GM18520 (cell line): ENCODE results near the gene GOLM1.

Source experiments
- ATAC-seq: cut with Tn5 transposase; IDR thresholded peaks from one replicate; pipeline ENCODE4 v1.9.1; 2021; ENCODE audit not compliant: unreplicated experiment

Gene GOLM1

DNA sequence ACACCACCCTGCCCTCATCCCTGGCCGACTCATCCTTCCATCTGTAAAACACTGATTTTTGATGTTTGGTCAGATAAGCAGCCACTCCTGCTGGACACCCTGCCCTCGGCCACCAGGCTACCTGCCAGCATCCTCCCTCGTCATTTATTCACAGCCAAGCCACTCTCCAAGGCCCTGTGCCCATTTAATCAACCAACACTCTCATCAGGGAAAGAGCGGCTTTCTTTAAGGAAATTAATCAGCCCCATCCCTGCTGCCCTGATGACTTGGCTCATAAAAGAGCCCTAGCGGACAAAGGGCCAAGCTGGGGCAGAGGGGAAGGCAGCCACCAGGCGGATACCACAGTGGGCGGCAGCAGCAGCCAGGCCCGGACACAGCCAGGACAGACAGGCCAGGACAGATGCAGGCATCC is 52.4 kb downstream of the GOLM1 start:
- no peak for ATAC-seq

DNA sequence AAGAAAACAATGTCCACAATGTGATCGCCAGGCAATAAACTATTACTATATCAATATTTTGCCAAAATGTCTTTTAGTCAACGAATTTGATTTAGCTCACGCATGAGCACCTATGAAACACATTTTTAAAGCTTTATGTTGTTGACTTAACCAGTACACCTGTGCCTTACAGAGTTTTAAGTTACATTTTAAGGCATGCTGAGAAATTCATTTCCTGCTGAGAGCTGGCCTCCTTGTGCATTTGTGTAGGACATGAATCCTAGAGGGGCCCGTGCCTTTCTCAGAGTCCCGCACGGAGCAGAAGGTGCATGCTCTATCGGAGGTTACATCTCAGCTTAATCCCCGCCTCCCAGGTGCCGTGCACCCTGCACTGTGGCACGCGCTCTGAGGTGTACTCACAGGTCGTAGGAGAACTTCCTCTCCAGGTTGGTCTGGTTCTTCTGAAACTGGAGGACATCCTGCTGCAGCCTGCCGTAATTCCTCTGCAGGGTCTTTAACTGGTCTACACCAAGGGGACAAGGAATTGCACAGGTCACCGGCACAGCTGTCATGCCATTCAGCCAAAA is 53.2 kb downstream of the GOLM1 start:
- ATAC-seq: no peak

DNA sequence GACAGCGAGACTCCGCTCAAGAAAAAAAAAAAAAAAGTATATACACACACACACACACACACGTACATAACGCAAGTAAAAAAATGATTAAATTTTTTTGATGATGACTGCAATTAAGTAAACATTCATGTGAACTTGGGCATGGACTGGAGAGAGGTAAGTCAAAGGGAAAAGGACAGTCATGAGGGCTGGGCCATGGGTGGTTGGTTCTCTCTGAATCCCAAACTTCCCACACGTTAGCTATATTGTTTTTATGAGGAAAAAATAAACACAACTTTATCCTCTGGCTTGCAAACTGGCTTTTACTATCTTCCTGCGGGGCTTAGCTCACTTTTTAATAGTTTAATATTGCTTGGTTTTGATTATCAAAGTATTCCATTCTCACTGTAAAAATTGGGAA is 53.7 kb downstream of the GOLM1 start:
- no peak for ATAC-seq

DNA sequence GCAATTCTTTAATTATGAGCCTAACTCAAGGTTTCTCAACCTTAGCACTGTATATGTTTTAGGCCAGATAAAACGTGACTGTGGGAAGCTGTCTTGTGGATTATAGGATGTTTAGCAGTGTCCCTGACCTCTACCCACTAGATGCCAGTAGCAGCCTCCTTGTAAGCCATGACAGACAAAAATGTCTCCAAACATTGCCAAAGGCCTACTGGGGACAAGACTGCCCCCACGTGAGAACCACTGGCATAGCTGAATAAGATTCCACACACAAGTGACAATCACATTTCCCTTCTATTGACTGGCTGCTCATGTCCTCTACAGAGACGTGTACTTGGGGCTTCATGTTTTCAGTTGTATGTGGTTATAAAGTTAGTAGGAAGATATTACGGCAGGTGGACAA is 55.4 kb downstream of the GOLM1 start:
- ATAC-seq: no peak

DNA sequence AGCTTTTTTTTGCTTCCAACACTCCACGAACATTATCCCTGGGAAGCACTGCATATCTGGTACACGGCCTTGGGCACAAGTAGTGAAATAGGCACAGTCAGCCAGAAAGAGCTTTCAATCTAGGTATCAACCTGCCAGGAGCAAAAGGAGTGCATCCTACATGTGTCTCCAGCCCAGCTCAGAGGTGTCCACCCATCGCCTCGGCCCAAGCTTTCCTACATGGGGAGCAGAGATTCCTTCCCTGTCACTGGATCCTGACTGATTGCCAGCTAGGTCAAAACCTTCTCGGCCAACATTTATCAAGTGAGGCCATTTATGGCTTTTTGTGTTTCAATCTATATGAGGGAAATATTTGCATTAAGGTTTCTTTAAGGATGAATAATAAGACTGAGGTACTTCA is 55.8 kb downstream of the GOLM1 start:
- ATAC-seq: no peak

DNA sequence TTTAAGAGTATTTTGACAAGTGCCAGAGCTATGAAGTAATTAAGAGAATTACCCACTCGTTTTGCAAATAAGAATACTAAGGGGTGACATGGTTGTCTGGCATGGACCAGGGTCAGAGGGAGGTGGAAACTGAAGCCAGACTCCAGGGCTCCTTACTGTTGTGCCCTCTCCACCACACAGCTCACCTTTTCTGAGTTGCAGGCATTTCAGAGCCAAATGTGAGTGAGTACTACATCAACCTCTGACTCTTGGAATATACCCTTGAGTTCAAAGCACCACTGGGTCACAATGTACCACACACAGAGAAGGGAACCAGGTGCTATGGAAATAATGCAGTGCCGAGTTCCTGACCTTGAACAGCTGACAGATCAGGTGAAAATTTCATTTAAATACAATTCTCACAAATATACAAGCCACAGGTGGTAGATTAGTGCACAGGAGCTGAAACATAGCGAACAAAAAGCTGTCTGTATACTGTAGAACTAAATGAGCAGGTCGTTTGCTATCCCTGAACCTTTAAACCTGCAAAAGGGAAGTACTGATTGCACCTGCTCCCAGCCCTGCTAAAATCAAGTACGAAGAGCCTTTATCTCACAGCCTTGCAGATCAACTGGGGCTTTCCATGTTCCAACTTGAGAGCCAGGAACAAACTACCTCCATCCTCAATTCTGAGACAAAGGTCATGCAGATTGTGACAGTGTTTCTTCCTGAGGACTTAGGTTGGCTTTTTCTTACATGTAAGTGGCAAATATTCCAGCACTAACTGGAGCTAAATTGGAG is 57.0 kb downstream of the GOLM1 start:
- ATAC-seq: no peak

DNA sequence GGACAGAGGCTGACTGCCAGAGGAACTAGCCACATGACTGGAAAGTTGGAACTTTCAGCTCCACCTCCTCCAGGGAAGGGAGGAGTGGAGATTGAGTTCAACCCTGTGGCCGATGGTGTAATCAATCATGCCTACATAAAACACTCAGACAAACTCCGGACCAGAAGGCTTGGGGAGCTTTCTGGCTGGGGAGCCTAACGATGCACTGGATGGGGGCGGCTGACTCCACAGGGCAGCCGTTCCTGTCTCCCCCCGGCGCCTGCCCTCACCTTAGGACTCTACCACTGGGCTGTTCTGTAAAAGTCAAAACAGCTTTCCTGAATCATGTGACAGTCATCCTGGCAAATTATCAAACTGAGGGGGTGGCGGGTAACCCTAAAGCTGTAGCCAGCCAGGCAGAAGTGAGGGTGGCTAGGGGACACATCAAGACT is 58.0 kb downstream of the GOLM1 start:
- no peak for ATAC-seq

DNA sequence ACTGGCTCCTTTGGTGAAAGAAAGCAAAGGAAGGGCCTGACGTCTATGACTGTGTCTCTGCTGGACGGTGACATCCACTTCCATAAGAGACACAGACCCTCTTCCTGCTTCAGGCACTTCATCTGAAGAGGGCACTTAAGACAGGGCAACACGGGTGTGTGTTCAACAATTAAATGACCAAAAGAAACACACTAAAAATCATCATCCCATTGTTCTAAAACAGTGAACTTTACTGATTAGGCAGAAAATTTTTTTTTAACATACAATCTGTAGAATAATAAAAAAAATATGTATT is 58.5 kb downstream of the GOLM1 start:
- ATAC-seq: no peak

DNA sequence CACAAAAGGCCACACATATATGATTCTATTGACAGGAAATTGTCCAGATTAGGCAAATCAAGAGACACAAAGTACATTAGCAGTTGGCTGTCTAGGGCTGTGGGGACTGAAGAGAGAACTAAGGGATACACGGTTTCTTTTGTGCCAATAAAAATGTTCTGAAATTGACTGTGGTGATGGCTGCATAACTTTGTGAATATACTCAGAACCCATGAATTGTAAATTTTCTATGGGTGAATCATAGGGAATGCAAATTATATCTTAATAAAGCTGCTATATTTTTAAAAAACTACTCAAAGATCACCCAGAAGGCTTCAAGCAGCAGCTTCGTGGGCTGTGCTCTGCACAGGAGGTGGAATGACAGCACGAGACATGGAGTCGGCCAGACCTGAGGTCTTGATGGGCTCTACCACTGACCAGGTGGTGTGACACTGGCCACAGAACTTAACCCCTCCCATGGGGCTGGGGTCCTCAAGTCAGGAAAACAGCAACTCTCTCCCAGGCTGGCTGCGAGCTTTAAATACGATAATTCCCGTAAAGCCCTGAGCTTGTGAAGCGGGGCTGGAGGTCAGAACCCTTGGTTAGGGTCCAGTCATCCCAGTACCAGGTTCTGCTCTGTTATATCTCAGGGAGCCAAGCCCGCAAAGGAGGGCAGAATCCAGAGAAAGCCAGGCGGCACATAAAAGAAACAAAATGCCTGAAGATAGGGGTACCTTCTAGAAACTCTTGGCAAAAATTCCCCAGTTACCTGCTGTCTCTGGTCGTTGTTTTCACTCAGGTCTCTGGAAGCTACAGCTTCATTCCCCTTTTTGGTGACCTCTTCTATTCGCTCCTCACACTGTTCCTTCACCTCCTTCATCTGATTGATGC is 59.1 kb downstream of the GOLM1 start:
- ATAC-seq: no peak

DNA sequence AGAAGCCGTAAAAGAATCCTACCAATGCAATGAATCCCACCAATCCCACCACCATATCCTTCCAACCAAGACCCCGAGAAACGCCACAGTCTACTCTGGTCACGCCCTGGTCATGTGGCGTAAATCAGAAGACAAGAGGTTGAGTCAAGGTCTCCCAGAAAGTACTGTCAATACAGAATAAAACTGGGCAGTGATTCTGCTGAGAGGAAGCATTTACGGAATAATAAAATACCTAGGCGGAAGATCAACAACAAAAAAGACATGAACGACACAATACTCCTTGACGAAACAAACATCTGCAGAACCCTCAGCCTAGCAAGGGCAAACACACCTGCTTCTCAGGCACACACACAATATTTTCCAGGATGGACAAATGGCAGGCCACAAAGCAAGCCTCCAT is 62.8 kb downstream of the GOLM1 start:
- no peak for ATAC-seq

DNA sequence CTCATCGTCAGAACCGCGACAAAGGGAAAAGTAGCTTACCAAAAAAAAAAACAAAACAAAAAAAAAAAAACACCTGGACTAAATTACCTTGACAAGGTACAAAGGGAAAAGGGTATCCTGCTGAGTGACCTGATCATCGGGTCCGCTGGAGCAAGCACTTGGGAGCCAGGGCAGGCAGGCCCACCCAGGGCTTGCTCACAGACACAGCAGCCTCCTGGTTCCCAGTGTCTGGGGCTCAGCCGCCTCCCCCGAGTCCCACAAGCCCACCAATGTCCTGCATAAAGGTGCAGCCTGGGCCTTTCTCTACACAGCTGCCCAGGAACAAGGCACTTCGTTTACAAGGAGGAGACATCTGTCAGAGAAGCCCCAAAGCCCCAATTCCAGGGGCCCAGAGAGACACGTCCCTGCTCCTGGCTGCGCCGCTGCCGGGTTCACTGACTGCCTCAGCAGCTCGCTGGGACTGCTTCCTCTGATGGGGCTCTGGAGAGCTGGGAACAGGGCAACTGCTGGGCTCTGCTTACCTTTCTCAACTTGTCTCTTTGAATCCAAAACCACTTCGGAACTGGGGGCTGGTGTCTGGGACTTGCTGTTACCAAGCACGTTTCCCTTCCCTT is 63.4 kb downstream of the GOLM1 start:
- ATAC-seq: no peak

DNA sequence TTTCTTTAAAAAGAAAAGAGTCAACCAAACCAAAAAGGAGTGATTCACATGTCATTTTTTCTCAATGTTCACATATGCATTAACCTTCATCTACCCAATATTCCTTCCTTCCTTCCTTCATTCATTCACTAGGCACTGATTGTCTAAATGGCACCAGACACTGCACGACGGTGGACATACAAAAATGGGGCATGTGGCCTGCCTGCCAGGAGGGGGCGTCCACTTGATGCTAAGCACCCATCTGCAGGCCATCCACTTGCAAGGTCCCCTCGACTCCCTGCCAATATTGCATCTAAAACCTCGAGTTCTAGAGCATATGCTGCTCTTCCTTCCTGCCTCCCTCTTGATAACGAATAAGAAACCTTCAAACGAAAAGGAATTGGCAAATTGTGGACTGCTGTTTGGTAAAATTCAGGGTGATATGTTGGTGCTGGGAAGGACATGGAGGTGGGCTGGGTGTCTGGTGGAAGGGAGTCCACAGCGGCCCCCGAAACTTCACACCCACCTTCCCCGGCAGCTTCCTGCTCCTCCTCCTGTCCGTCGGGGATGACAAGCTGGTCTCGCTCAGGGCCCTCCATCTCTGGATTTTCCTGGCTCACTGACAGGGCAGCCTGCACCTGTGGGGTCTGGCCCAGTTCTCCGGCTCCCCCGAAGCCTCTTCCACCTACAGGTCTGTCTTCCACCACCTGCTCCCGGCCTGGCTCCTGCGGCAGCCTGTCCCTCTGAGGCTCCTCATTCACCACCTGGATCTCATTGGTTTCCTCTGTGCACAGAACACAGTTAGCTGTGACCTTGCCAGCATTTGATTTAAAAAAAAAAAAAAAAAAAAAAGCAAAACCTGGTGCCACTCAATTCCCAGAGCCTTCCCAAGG is 64.3 kb downstream of the GOLM1 start:
- ATAC-seq: no peak

DNA sequence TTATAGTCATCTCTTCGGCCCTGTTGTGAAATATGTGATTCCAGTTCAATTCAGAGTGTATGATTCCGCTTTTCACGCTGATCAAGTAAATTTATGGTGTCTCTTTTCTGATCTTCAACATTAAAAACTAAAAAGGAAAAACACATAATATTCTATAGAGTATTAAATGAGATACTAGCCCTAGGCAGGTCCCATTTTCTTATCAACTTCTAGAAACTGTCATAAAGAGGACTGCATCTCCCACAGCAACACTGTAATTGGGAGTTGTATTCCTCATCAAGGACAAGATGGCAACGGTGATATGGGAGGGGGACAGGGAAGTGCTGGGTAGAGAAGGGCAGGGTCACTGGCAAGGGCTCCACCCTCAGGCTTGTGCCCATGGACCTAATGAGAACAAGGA is 71.6 kb downstream of the GOLM1 start:
- ATAC-seq: no peak

DNA sequence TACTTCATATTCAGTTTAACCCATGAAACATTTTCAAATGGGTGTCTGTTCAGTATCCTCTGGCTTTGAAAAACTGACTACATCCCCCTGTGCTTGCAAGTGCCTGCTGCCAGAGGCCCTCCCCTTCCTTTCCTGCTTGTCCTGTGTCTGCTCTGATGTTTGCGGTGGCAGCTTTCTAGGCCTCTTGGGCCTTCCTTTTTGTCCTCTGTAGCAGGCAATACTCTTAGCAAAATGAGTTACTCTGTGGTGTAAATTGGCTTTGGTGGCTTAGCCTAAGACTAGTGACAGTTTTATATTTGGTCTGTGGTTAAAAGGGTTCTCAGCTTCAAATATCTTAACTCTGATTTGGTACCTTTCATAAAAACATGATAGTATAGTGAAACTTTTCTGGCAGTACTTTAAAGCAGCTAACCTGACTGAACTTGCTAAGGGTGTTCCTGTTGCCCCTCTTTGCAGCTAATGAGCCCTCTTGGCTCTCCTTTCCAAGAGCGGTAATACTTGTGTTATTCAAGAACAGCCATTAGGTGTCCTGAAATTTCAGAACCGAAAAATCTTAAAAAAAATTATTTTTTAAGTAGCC is 76.6 kb downstream of the GOLM1 start:
- no peak for ATAC-seq

DNA sequence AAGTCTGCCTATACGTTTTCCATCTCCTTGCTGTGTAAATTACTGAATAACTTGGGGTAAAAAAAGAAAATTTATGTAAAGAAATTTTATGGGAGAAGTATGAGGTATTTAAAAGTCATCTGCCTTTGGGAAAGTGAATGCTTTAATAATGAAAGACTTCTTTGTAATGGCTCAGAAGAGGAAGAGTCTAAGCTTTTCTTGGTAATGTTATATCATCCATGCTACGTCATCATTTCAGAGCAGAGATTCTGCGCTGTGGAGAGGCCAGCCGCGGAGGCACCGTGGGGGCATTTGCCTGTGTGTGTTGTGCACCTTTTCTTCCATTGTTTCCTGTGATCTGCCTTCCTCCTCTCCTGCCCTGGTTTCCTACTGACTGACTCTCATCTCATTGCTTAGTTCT is 78.2 kb downstream of the GOLM1 start:
- no peak for ATAC-seq

DNA sequence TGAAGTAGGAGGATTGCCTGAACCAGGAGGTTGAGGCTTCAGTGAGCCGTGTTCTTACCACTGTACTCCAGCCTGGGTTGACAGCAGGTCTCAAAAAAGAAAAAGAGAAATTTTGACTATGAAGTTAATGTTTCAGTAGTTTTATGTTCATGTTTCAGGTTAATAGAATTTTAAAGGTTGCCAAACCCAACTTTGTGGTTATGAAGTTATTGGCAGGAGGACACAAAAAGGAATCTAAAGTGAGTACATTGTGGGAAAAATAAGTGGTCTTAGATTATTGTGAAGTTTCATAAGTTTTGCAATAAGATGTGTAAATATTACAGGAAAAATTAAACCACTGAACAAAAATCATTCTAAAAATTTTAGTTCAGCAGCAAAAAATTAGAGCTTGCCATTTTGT is 78.6 kb downstream of the GOLM1 start:
- no peak for ATAC-seq

DNA sequence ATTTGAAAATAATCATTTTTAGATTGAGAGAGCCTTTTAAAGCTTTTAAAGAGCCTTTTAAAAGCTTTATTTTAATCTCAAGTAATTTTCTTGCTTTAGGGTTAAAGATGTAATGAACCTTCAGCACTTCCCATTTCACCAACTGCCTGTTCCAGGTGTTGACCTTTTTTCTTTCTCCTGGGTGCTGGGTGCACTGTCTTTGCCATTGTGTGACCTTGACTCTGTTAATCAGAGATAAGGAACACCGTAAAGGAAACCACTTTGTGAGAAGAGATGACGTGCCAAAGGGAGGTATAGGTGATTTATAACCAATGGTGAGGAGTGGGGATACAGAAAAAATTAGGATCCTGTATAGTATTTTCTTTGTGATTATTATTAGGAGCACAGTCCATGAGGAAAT is 90.2 kb downstream of the GOLM1 start:
- ATAC-seq: no peak

DNA sequence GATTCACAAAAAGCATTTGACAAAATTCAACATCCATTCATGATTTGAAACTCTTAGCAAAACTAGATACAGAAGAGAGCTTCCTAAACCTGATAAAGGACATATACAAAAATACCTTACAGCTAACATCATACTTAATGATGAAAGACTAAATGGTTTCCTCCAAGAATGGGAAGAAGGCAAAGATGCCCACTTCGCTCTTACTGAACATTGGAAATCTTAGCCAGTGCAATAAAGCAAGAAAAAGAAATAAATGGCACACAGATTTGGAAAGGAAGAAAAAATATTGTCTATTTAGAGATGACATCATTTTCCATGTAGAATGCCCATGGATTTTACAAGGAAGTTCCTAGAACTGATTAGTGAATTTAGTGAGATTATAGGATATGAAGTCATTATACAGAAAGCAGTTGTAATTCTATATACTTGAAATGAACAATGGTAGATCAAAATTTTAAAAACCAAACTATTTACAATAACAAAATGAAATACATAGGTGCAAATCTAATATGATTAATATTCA is 94.0 kb downstream of the GOLM1 start:
- ATAC-seq: no peak

DNA sequence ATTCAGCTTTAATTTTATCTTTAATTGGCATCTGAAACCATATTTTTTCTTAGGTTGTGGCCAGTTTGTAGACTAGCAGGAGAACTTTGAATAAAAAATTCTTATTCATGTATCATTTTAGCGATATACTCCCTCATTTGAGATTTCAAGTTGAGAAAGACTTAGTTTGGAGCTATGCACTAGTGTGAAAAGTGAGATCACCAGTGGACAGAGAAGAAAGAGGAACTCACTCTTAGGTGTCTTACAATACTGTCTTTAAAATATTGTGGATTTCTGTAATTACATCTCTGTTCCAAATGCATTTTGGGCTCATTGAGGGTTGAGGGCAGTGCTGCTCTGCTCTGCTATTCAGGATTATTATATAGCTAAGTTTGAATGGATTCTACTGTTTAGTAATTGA is 103.8 kb downstream of the GOLM1 start:
- no peak for ATAC-seq

DNA sequence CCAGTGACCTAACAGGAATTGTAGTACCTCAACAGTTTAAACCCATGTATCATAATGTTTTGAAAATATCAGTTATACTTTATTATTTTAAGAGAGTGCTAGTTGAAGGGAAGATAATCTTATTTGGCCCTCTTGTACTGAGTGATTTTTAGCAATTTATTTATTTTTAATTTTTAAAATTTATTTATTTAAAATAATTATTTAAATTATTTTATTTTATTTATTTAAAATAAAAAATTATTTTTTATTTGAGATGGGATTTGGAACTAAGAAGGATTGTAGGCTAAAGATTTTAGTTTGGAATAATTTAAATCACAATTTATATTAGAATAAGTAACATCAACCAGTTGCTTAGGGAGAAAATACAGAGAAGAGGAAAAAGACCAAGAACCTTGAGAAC is 104.3 kb downstream of the GOLM1 start:
- no peak for ATAC-seq
